Upper lobe of left lung (tissue), 6 donors: ENCODE data around the gene C4BPB. TPM values are rescaled to one million over a fixed set of nuclear protein-coding genes. Genes with fewer than 3 reads are reported as not detected.
"Not testable (repeated sequence)": the region's sequence is repeated elsewhere in the genome, so short reads cannot be mapped to it uniquely, and the experiment has no call there.

Experiments
- ATAC-seq, 2 donors: fragments of 200-7000 bp; cut with Tn5 transposase; one replicate each; pipeline ENCODE4 v1.9.1; 2022; ENCODE audit warnings: mild to moderate bottlenecking in 2 of 2, moderate library complexity in 2 of 2; ENCODE audit not compliant: low FRiP score in 2 of 2
- DNase-seq, 2 donors: peaks; one replicate each; pipeline ENCODE4 v3.0.0-alpha.2; 2019 to 2020
- H3K27ac ChIP-seq, 4 donors: fragments of 200-600 bp; sonication (generic); one replicate each; pipeline ENCODE4 v1.5.1; 2016 to 2019
- H3K27me3 ChIP-seq, 4 donors: fragments of 200-600 bp; sonication (generic); one replicate each; pipeline ENCODE4 v1.5.1; 2017 to 2019
- H3K36me3 ChIP-seq, 4 donors: fragments of 200-600 bp; sonication (generic); one replicate each; pipeline ENCODE4 v1.5.1; 2016 to 2019
- H3K4me1 ChIP-seq, 4 donors: fragments of 200-600 bp; sonication (generic); one replicate each; pipeline ENCODE4 v1.5.1; 2018 to 2019
- H3K4me3 ChIP-seq, 4 donors: fragments of 200-600 bp; sonication (generic); one replicate each; pipeline ENCODE4 v1.5.1; 2017 to 2019; ENCODE audit warnings: mild to moderate bottlenecking in 2 of 4, moderate library complexity in 1 of 4
- H3K9me3 ChIP-seq, 4 donors: fragments of 200-600 bp; sonication (generic); one replicate each; pipeline ENCODE4 v1.5.1; 2018 to 2019
- EP300 ChIP-seq, 4 donors: sonication (generic); formaldehyde crosslinking; IDR thresholded peaks; one replicate each; pipeline ENCODE4 v1.5.1; 2017; ENCODE audit warnings: antibody characterized with exemption in 4 of 4, control low read depth in 2 of 4
- POLR2A ChIP-seq, 4 donors: fragments of 450-650 bp; IDR thresholded peaks; one replicate each; pipeline ENCODE4 v1.5.1; 2016 to 2017; ENCODE audit warnings: antibody characterized with exemption in 4 of 4, mild to moderate bottlenecking in 2 of 4
- POLR2AphosphoS5 ChIP-seq, 2 donors: sonication (generic); formaldehyde crosslinking; IDR thresholded peaks; one replicate each; pipeline ENCODE4 v1.5.1; 2017; ENCODE audit warnings: antibody characterized with exemption in 2 of 2
- WGBS, 2 donors: methylation state at CpG; one replicate each; pipeline ENCODE4 v1.1.5; 2017 to 2018; 5-methylcytosine and 5-hydroxymethylcytosine counted together
- total RNA-seq, 6 donors: library from RNA; depleted of rRNA in 4 of 6; stranded (reverse); fragments of >200 nt in 4 of 6; gene quantifications; one replicate each; pipeline versions ENCODE4 v1.1.0 to v1.2.1, GENCODE V29; 2016 to 2021
- TF ChIP-seq, protein P1 (sequence below), 6 experiments: fragments of 450-650 bp in 4 of 6; fragments of 200-600 bp in 2 of 6; sonication (generic) in 2 of 6; IDR thresholded peaks; one replicate each; pipeline ENCODE4 v1.5.1; 2016 to 2019; ENCODE audit warnings: antibody characterized with exemption in 6 of 6
- donor health status: DM: no; HTN: no; CAD: no; lungs with moderate emphysema.
- donor health status: DM: no; HTN: yes; CAD: no; lungs with severe emphysema.

Gene C4BPB, protein sequence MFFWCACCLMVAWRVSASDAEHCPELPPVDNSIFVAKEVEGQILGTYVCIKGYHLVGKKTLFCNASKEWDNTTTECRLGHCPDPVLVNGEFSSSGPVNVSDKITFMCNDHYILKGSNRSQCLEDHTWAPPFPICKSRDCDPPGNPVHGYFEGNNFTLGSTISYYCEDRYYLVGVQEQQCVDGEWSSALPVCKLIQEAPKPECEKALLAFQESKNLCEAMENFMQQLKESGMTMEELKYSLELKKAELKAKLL
- 10 to 100 TPM in 2 of 6 donors, 1 to 10 TPM in 4; 1.1 to 40.9 (median 9.2) TPM for total RNA-seq

- Histone ChIP-seq H3K27me3 (no peaks in the 10 kb centered on the region), H3K9me3 (no peaks in the 10 kb centered on the region), H3K36me3 (no peaks in the 10 kb centered on the region), H3K4me3 (no peak within 1 kb of the TSS), H3K4me1 (peaks cover 0 to 25% (median 16%) of the 10 kb centered on the region in 4 donors), H3K27ac (peak within 1 kb of the TSS in 2 of 4 donors; percentile 3 to 68)
- DNase-seq (peak in 1 of 2 donors; percentile 36), ATAC-seq (peak; percentile 14 to 49)
- WGBS, 2 donors, result 66 to 76% methylated on average over 8 to 9 of the region's 9 CpGs
- TF ChIP-seq POLR2AphosphoS5 (IDR thresholded peaks at IDR 0.05) (no peak), POLR2A (IDR thresholded peaks at IDR 0.05) (no peak), EP300 (IDR thresholded peaks at IDR 0.05) (no peak)
- TF ChIP-seq, protein P1, sequence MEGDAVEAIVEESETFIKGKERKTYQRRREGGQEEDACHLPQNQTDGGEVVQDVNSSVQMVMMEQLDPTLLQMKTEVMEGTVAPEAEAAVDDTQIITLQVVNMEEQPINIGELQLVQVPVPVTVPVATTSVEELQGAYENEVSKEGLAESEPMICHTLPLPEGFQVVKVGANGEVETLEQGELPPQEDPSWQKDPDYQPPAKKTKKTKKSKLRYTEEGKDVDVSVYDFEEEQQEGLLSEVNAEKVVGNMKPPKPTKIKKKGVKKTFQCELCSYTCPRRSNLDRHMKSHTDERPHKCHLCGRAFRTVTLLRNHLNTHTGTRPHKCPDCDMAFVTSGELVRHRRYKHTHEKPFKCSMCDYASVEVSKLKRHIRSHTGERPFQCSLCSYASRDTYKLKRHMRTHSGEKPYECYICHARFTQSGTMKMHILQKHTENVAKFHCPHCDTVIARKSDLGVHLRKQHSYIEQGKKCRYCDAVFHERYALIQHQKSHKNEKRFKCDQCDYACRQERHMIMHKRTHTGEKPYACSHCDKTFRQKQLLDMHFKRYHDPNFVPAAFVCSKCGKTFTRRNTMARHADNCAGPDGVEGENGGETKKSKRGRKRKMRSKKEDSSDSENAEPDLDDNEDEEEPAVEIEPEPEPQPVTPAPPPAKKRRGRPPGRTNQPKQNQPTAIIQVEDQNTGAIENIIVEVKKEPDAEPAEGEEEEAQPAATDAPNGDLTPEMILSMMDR (IDR thresholded peaks at IDR 0.05), result no peak
These were observed at the start of gene C4BPB for GRCh38 chr1:207088701-207089626. TSS of gene C4BPB (plus strand) at chr1:207088860. CDS start at chr1:207089532, 672 bp downstream.

- Histone ChIP-seq H3K4me3 (no peak overlapping the region), H3K36me3 (no peaks in the 10 kb centered on the region), H3K27me3 (no peaks in the 10 kb centered on the region), H3K9me3 (no peaks in the 10 kb centered on the region), H3K27ac (no peak overlapping the region), H3K4me1 (peaks cover 0 to 7% (median 0%) of the 10 kb centered on the region in 4 donors)
- DNase-seq (no peak), ATAC-seq (no peak)
- 68 to 74% methylated on average over 4 of the region's 4 CpGs for WGBS, 2 donors
- TF ChIP-seq EP300 (IDR thresholded peaks at IDR 0.05) (no peak), POLR2AphosphoS5 (IDR thresholded peaks at IDR 0.05) (no peak), POLR2A (IDR thresholded peaks at IDR 0.05) (no peak)
- TF ChIP-seq, protein P1 (IDR thresholded peaks at IDR 0.05), result no peak
These were observed 49.1 kb upstream of the C4BPB start for GRCh38 chr1:207039380-207040180.

DNA sequence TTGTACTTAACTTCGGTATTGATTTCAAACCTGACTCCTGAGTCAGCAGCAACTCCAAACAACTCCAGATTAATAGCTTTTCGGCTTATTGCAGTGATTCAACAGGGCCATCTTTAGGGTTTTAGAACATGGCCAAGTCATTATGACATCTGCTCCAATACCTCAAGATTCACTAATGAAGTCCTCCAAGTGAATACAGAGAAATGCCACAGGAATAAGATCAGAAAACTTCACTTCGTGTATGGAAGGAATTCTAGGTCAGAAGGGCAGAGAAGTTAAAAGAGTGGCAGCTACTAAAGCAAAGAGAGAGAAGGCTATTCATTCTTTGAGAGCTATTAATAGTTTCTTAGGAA, 48.5 kb upstream of the C4BPB start:
- DNase-seq (no peak), ATAC-seq (no peak)
- TF ChIP-seq EP300 (IDR thresholded peaks at IDR 0.05), result no peak
- Histone ChIP-seq H3K4me3 (no peak overlapping the region), H3K27me3 (no peaks in the 10 kb centered on the region), H3K36me3 (no peaks in the 10 kb centered on the region), H3K4me1 (peaks cover 0 to 7% (median 2%) of the 10 kb centered on the region in 4 donors), H3K27ac (no peak overlapping the region), H3K9me3 (no peaks in the 10 kb centered on the region)
- 59 to 70% methylated on average over 3 of the region's 3 CpGs for WGBS, 2 donors

GRCh38 chr1:207041397-207041796, 47.3 kb upstream of the C4BPB start:
- H3K4me3 ChIP-seq, H3K9me3 ChIP-seq, H3K27me3 ChIP-seq, H3K36me3 ChIP-seq, ATAC-seq, DNase-seq, H3K27ac ChIP-seq: not testable (repeated sequence)
- H3K4me1 ChIP-seq, result peaks cover 8 to 16% (median 14%) of the 10 kb centered on the region in 4 donors
- 88 to 94% methylated on average over 2 of the region's 2 CpGs for WGBS, 2 donors

GRCh38 chr1:207045453-207045852, 43.2 kb upstream of the C4BPB start:
- no peak for DNase-seq
- Histone ChIP-seq H3K27ac (no peak overlapping the region), H3K9me3 (no peaks in the 10 kb centered on the region), H3K4me3 (no peak overlapping the region), H3K36me3 (peaks cover 0 to 21% (median 7%) of the 10 kb centered on the region in 4 donors), H3K27me3 (no peaks in the 10 kb centered on the region), H3K4me1 (peaks cover 21 to 41% (median 31%) of the 10 kb centered on the region in 4 donors)
- no peak for TF ChIP-seq POLR2AphosphoS5 (IDR thresholded peaks at IDR 0.05)
- TF ChIP-seq POLR2A (IDR thresholded peaks at IDR 0.05), result no peak
- no peak for TF ChIP-seq EP300 (IDR thresholded peaks at IDR 0.05)
- TF ChIP-seq, protein P1 (IDR thresholded peaks at IDR 0.05), result no peak
- ATAC-seq, result no peak
- 50 to 75% methylated on average over 2 of the region's 2 CpGs for WGBS, 2 donors
